Upper lobe of right lung (tissue), 1 donor: ENCODE measurements around the gene SLC10A7. TPM values are rescaled to one million over a fixed set of nuclear protein-coding genes. Genes with fewer than 3 reads are reported as not detected.

ENCODE experiments used
- ATAC-seq: fragments of 200-7000 bp; cut with Tn5 transposase; one replicate; pipeline ENCODE4 v1.9.1; 2020; ENCODE audit warnings: mild to moderate bottlenecking, moderate library complexity
- DNase-seq: peaks from one replicate; pipeline ENCODE4 v3.0.0-alpha.2; 2020
- H3K27ac ChIP-seq: fragments of 200-600 bp; one replicate; pipeline ENCODE4 v1.8.0; 2022
- H3K27me3 ChIP-seq: fragments of 200-600 bp; one replicate; pipeline ENCODE4 v1.8.0; 2022; ENCODE audit warnings: mild to moderate bottlenecking
- H3K36me3 ChIP-seq: fragments of 200-600 bp; one replicate; pipeline ENCODE4 v1.8.0; 2022
- H3K4me1 ChIP-seq: fragments of 200-600 bp; one replicate; pipeline ENCODE4 v1.8.0; 2022
- H3K4me3 ChIP-seq: fragments of 200-600 bp; one replicate; pipeline ENCODE4 v1.8.0; 2022; ENCODE audit warnings: mild to moderate bottlenecking
- H3K9me3 ChIP-seq: fragments of 200-600 bp; one replicate; pipeline ENCODE4 v1.8.0; 2022
- CTCF ChIP-seq: fragments of 200-600 bp; IDR thresholded peaks from one replicate; pipeline ENCODE4 v1.8.0; 2022; ENCODE audit warnings: antibody characterized with exemption
- intact Hi-C: fragments of 100-400 bp; cut with DNase I; formaldehyde crosslinking; loops from one replicate; pipeline ENCODE4 v1.11.0; 2022
- total RNA-seq: library from RNA; stranded (reverse); fragmentation: NEBNext Ultra II Directional; extraction: Animal tissue kit (Norgen Biotek cat#: 25700); gene quantifications from one replicate; pipeline ENCODE4 v1.2.1, GENCODE V29; 2021
- donor health status: DM: no; HTN: yes; CAD: no; lungs with severe emphysema.

SLC10A7 gene
- total RNA-seq, 1 donor from 2014 or later, result 19.3 TPM

GRCh38 chr4:146545102-146545501 lies 23.4 kb upstream of the SLC10A7 start:
- intact Hi-C loops, result no loop called here

GRCh38 chr4:146534178-146534577 lies 12.4 kb upstream of the SLC10A7 start:
- Histone ChIP-seq H3K4me3 (no peak overlapping the region), H3K9me3 (no peaks in the 10 kb centered on the region), H3K36me3 (no peaks in the 10 kb centered on the region), H3K4me1 (no peaks in the 10 kb centered on the region), H3K27me3 (no peaks in the 10 kb centered on the region), H3K27ac (no peak overlapping the region)
- ATAC-seq (no peak), DNase-seq (no peak)
- no peak for TF ChIP-seq CTCF
- intact Hi-C loops, result no loop called here

More at GRCh38 chr4:146545102-146545501, 23.4 kb upstream of the SLC10A7 start:
- Histone ChIP-seq H3K4me3 (no peak overlapping the region), H3K27ac (no peak overlapping the region), H3K36me3 (no peaks in the 10 kb centered on the region), H3K4me1 (no peaks in the 10 kb centered on the region), H3K27me3 (no peaks in the 10 kb centered on the region), H3K9me3 (no peaks in the 10 kb centered on the region)
- ATAC-seq, result peak; percentile 68
- no peak for DNase-seq
- peak; percentile 13 for TF ChIP-seq CTCF

- ATAC-seq (no peak), DNase-seq (no peak)
- intact Hi-C loops, result no loop called here
- Histone ChIP-seq H3K4me3 (no peak overlapping the region), H3K4me1 (peaks cover under 1% of the 10 kb centered on the region), H3K36me3 (no peaks in the 10 kb centered on the region), H3K27me3 (no peaks in the 10 kb centered on the region), H3K27ac (no peak overlapping the region), H3K9me3 (no peaks in the 10 kb centered on the region)
- TF ChIP-seq CTCF, result no peak
These were observed 4.0 kb upstream of the SLC10A7 start for GRCh38 chr4:146525754-146526153.

- Histone ChIP-seq H3K4me1 (peaks cover 10% of the 10 kb centered on the region), H3K9me3 (no peaks in the 10 kb centered on the region), H3K27ac (no peak overlapping the region), H3K27me3 (no peaks in the 10 kb centered on the region), H3K36me3 (no peaks in the 10 kb centered on the region), H3K4me3 (no peak overlapping the region)
- ATAC-seq (no peak), DNase-seq (no peak)
- TF ChIP-seq CTCF, result no peak
- intact Hi-C loops, result no loop called here
These were observed 2.9 kb upstream of the SLC10A7 start for GRCh38 chr4:146524663-146525062.

GRCh38 chr4:146522869-146523205 lies 1.1 kb upstream of the SLC10A7 start:
- TF ChIP-seq CTCF, result no peak
- no peak for DNase-seq
- no peaks in the 10 kb centered on the region for H3K27me3 ChIP-seq
- H3K9me3 ChIP-seq, result no peaks in the 10 kb centered on the region
- H3K36me3 ChIP-seq, result no peaks in the 10 kb centered on the region
- peaks cover 10% of the 10 kb centered on the region for H3K4me1 ChIP-seq
- peak overlapping the region; percentile 74 for H3K4me3 ChIP-seq
- peak overlapping the region; percentile 84 for H3K27ac ChIP-seq
- intact Hi-C loops, result no loop called here
- no peak for ATAC-seq
